ENCODE measurements around the gene ZDHHC14.

DNA sequence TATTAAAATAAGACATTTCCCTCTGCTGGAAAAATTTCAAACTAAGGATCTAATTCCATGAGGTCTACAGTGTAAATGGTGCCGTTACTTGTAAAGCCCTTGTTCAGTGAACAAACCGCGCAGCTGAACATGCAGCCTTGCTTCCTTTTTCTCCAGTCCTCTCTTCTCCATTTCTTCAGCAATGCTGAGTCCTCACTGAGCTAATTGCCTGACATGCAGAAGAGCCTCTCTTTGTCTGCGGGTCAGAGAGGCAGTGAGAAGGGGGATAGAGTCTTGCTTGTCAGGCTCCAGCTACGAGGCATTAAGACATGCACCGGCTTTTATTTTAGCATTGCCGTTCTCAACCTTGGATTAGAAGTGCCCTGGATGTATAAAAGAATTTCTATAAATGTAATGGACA is 25.7 kb downstream of the ZDHHC14 start:
- TF ChIP-seq, protein P1, sequence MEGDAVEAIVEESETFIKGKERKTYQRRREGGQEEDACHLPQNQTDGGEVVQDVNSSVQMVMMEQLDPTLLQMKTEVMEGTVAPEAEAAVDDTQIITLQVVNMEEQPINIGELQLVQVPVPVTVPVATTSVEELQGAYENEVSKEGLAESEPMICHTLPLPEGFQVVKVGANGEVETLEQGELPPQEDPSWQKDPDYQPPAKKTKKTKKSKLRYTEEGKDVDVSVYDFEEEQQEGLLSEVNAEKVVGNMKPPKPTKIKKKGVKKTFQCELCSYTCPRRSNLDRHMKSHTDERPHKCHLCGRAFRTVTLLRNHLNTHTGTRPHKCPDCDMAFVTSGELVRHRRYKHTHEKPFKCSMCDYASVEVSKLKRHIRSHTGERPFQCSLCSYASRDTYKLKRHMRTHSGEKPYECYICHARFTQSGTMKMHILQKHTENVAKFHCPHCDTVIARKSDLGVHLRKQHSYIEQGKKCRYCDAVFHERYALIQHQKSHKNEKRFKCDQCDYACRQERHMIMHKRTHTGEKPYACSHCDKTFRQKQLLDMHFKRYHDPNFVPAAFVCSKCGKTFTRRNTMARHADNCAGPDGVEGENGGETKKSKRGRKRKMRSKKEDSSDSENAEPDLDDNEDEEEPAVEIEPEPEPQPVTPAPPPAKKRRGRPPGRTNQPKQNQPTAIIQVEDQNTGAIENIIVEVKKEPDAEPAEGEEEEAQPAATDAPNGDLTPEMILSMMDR (conservative IDR thresholded peaks at IDR 0.05; ENCODE audit: low read depth in 2 of 2), result no peak
- TF ChIP-seq CREB1 (CRISPR knock-in tag; IDR thresholded peaks at IDR 0.05; ENCODE audit: low read depth) (no peak), POLR2AphosphoS5 (IDR thresholded peaks at IDR 0.05; ENCODE audit: low read depth) (no peak), EZH2 (IDR thresholded peaks at IDR 0.05; ENCODE audit: low read depth, unreplicated experiment) (no peak)
